ENCODE results near the gene CLN6. TPM values are rescaled to one million over a fixed set of nuclear protein-coding genes. Genes with fewer than 3 reads are reported as not detected.

Gene CLN6
- total RNA-seq, 4 donors from 2014 or later: 13.2 to 30.8 (median 24.4) TPM

- H3K36me3 ChIP-seq: peaks cover 0 to 31% (median 0%) of the 10 kb centered on the region in 3 donors
- intact Hi-C loops (cut with DNase I): no loop called here
- H3K4me3 ChIP-seq: no peak overlapping the region
- no peaks in the 10 kb centered on the region for H3K9me3 ChIP-seq
- WGBS, 2 donors: 100% methylated on average over 2 of the region's 2 CpGs
- peaks cover 0 to 6% (median 0%) of the 10 kb centered on the region in 3 donors for H3K4me1 ChIP-seq
- DNase-seq: no peak
- no peaks in the 10 kb centered on the region for H3K27me3 ChIP-seq
- no peak overlapping the region for H3K27ac ChIP-seq
- TF ChIP-seq POLR2A (IDR thresholded peaks at IDR 0.05): no peak
- no peak for TF ChIP-seq CTCF (IDR thresholded peaks at IDR 0.05)
These were observed 9.0 kb downstream of the CLN6 start for GRCh38 chr15:68220489-68220888.

- Histone ChIP-seq H3K4me1 (no peaks in the 10 kb centered on the region), H3K27me3 (no peaks in the 10 kb centered on the region), H3K4me3 (no peak overlapping the region), H3K27ac (no peak overlapping the region), H3K36me3 (peaks cover 0 to 38% (median 0%) of the 10 kb centered on the region in 3 donors), H3K9me3 (no peaks in the 10 kb centered on the region)
- intact Hi-C loops (cut with DNase I): loop anchor here (10.0 kb wide), 1 partner anchor 354 kb away; no protein-coding TSS in a partner anchor
- TF ChIP-seq POLR2A (IDR thresholded peaks at IDR 0.05): no peak
- TF ChIP-seq CTCF (IDR thresholded peaks at IDR 0.05): no peak
- WGBS, 2 donors: 91 to 92% methylated on average over 8 to 9 of the region's 9 CpGs
- no peak for DNase-seq
These were observed 10.4 kb downstream of the CLN6 start for GRCh38 chr15:68218847-68219798.

- H3K9me3 ChIP-seq: no peaks in the 10 kb centered on the region
- peaks cover 0 to 46% (median 0%) of the 10 kb centered on the region in 3 donors for H3K36me3 ChIP-seq
- intact Hi-C loops (cut with DNase I): loop anchor here (10.0 kb wide), 1 partner anchor 354 kb away; no protein-coding TSS in a partner anchor
- no peak overlapping the region for H3K27ac ChIP-seq
- no peaks in the 10 kb centered on the region for H3K4me1 ChIP-seq
- no peak for DNase-seq
- no peaks in the 10 kb centered on the region for H3K27me3 ChIP-seq
- WGBS, 2 donors: 90 to 96% methylated on average over 7 to 8 of the region's 8 CpGs
- no peak for TF ChIP-seq POLR2A (IDR thresholded peaks at IDR 0.05)
- no peak for TF ChIP-seq CTCF (IDR thresholded peaks at IDR 0.05)
- no peak overlapping the region for H3K4me3 ChIP-seq
These were observed 11.2 kb downstream of the CLN6 start for GRCh38 chr15:68218331-68218730.

GRCh38 chr15:68217341-68217740, 12.2 kb downstream of the CLN6 start:
- TF ChIP-seq CTCF (IDR thresholded peaks at IDR 0.05): no peak
- TF ChIP-seq POLR2A (IDR thresholded peaks at IDR 0.05): no peak
- Histone ChIP-seq H3K4me1 (no peaks in the 10 kb centered on the region), H3K27me3 (no peaks in the 10 kb centered on the region), H3K4me3 (no peak overlapping the region), H3K9me3 (no peaks in the 10 kb centered on the region), H3K27ac (no peak overlapping the region), H3K36me3 (peaks cover 0 to 47% (median 0%) of the 10 kb centered on the region in 3 donors)
- WGBS, 2 donors: 84% methylated on average over 4 of the region's 4 CpGs
- intact Hi-C loops (cut with DNase I): loop anchor here (10.0 kb wide), 1 partner anchor 353 kb away; no protein-coding TSS in a partner anchor
- DNase-seq: no peak

- DNase-seq: no peak
- Histone ChIP-seq H3K4me3 (no peak overlapping the region), H3K36me3 (peaks cover 0 to 47% (median 0%) of the 10 kb centered on the region in 3 donors), H3K9me3 (no peaks in the 10 kb centered on the region), H3K4me1 (peaks cover 0 to 11% (median 5%) of the 10 kb centered on the region in 3 donors), H3K27ac (no peak overlapping the region), H3K27me3 (no peaks in the 10 kb centered on the region)
- TF ChIP-seq POLR2A (IDR thresholded peaks at IDR 0.05): no peak
- no peak for TF ChIP-seq CTCF (IDR thresholded peaks at IDR 0.05)
- WGBS, 2 donors: 62 to 88% methylated on average over 4 to 6 of the region's 6 CpGs
- intact Hi-C loops (cut with DNase I): loop anchor here (10.0 kb wide), 1 partner anchor 350 kb away; no protein-coding TSS in a partner anchor
These were observed 14.7 kb downstream of the CLN6 start for GRCh38 chr15:68214838-68215254.

All from esophagus squamous epithelium (tissue), 5 donors.